HFFc6 (cell line): ENCODE results near the gene FAH. TPM values are rescaled to one million over a fixed set of nuclear protein-coding genes. Genes with fewer than 3 reads are reported as not detected.

Experiments
- DNase-seq: peaks from one replicate; pipeline ENCODE4 v3.0.0-alpha.2; 2018
- H3K27ac Mint-ChIP-seq: 2 replicates; pipeline ENCODE4 v1.8.0; 2020; ENCODE audit warnings: mild to moderate bottlenecking, mixed read lengths
- H3K27me3 Mint-ChIP-seq: 2 replicates; pipeline ENCODE4 v1.8.0; 2021; ENCODE audit warnings: mild to moderate bottlenecking, moderate library complexity, mixed read lengths; ENCODE audit not compliant: insufficient read depth
- H3K36me3 Mint-ChIP-seq: 2 replicates; pipeline ENCODE4 v1.8.0; 2021; ENCODE audit warnings: low read depth, mixed read lengths
- H3K4me1 Mint-ChIP-seq: 2 replicates; pipeline ENCODE4 v1.8.0; 2020; ENCODE audit warnings: low read depth, mixed read lengths
- H3K4me3 Mint-ChIP-seq: 2 replicates; pipeline ENCODE4 v1.8.0; 2020; ENCODE audit warnings: mild to moderate bottlenecking, moderate library complexity, mixed read lengths
- H3K9me3 Mint-ChIP-seq: 2 replicates; pipeline ENCODE4 v1.8.0; 2020; ENCODE audit warnings: mild to moderate bottlenecking, mixed read lengths
- CTCF ChIP-seq: fragments of 200-600 bp; sonication (generic); IDR thresholded peaks from 2 replicates; pipeline ENCODE4 v1.5.0; 2021; ENCODE audit warnings: antibody characterized with exemption, mild to moderate bottlenecking
- total RNA-seq, 6 experiments: library from RNA; stranded (reverse); fragmentation: NEBNext Ultra II Directional; extraction: Animal tissue kit (Norgen Biotek cat#: 25700); gene quantifications; 2 replicates in 1 of 6; 3 replicates in 5 of 6; pipeline ENCODE4 v1.2.3, GENCODE V29; 2021

Gene FAH
- total RNA-seq, 6 experiments from 2014 or later = 51.1 to 75.4 (median 61.1) TPM

GRCh38 chr15:80191897-80192595, 39.2 kb downstream of the FAH start:
- DNase-seq = no peak
- Mint-ChIP-seq H3K27me3 (no peaks in the 10 kb centered on the region; the same call in 1 of the 2 replicates), H3K4me3 (no peak overlapping the region), H3K4me1 (no peaks in the 10 kb centered on the region), H3K9me3 (no peaks in the 10 kb centered on the region), H3K36me3 (peaks cover 20% of the 10 kb centered on the region), H3K27ac (no peak overlapping the region)
- TF ChIP-seq CTCF = no peak

DNA sequence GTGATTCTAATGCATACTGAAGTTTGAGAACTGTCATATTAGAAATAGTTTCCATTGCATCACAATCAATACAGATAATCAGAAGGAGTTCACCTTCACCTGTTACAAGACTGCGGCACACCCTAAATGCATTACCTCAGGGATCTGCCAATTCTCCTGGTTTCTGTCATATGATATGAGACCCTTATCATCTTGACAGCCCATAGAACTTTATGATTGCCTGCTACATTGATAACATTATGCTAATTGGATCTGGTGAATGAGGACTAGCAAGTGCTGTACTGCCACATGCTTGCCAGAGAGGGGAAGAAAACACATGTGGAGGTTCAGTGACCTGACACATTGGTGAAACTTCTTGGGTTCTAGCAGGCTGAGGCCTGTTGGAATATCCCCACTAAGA, 41.4 kb downstream of the FAH start:
- no peaks in the 10 kb centered on the region for H3K36me3 Mint-ChIP-seq
- no peak overlapping the region for H3K4me3 Mint-ChIP-seq
- no peaks in the 10 kb centered on the region for H3K4me1 Mint-ChIP-seq
- TF ChIP-seq CTCF = no peak
- H3K27me3 Mint-ChIP-seq = peaks cover 3% of the 10 kb centered on the region; the same call in 1 of the 2 replicates
- no peak overlapping the region for H3K27ac Mint-ChIP-seq
- no peaks in the 10 kb centered on the region for H3K9me3 Mint-ChIP-seq
- no peak for DNase-seq

DNA sequence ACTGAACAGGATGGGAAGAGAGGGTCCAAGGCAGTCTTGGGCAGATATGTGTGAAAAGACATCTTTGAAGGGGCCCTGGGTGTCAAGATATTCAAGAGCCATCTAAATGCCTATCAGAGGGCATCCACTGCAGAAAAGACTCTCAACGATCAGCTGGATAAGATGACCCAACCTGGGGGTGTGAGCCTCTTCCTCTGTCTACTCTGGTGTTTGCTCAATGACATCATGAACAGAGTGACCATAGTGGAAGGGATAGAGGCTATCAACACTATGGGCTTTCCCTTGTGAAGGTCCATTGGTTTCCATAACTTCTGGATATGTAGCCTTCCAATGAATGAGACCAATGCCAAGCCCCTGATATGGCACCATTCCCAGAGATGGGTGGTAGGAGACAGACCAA, 42.1 kb downstream of the FAH start:
- no peak for DNase-seq
- Mint-ChIP-seq H3K27ac (no peak overlapping the region), H3K27me3 (peaks cover 10% of the 10 kb centered on the region), H3K4me3 (no peak overlapping the region), H3K36me3 (no peaks in the 10 kb centered on the region), H3K4me1 (no peaks in the 10 kb centered on the region), H3K9me3 (no peaks in the 10 kb centered on the region)
- no peak for TF ChIP-seq CTCF

DNA sequence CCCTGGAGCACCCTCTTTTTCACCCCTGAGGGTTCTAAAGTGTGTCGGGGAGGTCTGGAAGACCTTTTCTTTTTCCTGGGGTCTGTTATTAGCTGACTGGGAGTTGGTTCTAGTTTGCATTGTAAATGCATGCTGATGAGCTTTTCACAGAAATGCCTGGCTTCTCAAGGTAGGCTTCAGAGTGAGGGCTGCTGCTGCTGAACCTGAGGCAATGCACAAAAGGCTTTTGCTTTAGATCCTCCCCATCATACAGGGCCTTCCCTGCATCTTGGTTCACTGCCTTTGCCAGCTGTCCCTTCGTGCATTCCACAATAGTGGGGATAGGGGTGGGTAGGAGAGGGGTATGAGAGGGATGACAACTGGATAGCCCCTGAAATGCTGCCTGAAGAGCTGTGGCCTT, 46.6 kb downstream of the FAH start:
- Mint-ChIP-seq H3K36me3 (no peaks in the 10 kb centered on the region), H3K4me1 (no peaks in the 10 kb centered on the region), H3K9me3 (no peaks in the 10 kb centered on the region), H3K27me3 (peaks cover 19% of the 10 kb centered on the region), H3K27ac (no peak overlapping the region), H3K4me3 (no peak overlapping the region)
- no peak for TF ChIP-seq CTCF
- DNase-seq = no peak

- Mint-ChIP-seq H3K4me3 (no peak overlapping the region), H3K4me1 (no peaks in the 10 kb centered on the region), H3K9me3 (no peaks in the 10 kb centered on the region), H3K36me3 (no peaks in the 10 kb centered on the region), H3K27me3 (peaks cover 19% of the 10 kb centered on the region), H3K27ac (no peak overlapping the region)
- no peak for DNase-seq
- no peak for TF ChIP-seq CTCF
Measured at GRCh38 chr15:80199869-80200268, 47.1 kb downstream of the FAH start.
